ENCODE measurements around the gene OR51E1.

Gene OR51E1

GRCh38 chr11:4626207-4627099, 17.3 kb upstream of the OR51E1 start:
- Histone ChIP-seq H2AFZ (ENCODE audit: low read length) (peak overlapping the region; percentile 6; the same call in 1 of the 2 replicates), H3K4me3 (ENCODE audit: low read length, poor library complexity, severe bottlenecking) (no peak overlapping the region), H4K20me1 (ENCODE audit: insufficient read depth, low read length, poor library complexity, severe bottlenecking) (no peaks in the 10 kb centered on the region), H3K79me2 (ENCODE audit: insufficient read depth, low read length) (no peaks in the 10 kb centered on the region), H3K9me3 (ENCODE audit: insufficient read depth, low read depth, low read length) (no peaks in the 10 kb centered on the region), H3K27me3 (ENCODE audit: insufficient read depth, low read length, poor library complexity, severe bottlenecking) (no peaks in the 10 kb centered on the region), H3K9ac (ENCODE audit: low read depth, low read length, poor library complexity, severe bottlenecking) (no peak overlapping the region), H3K4me1 (ENCODE audit: insufficient read depth, low read length, poor library complexity, severe bottlenecking) (no peaks in the 10 kb centered on the region), H3K4me2 (ENCODE audit: low read depth, low read length, poor library complexity, severe bottlenecking) (no peak overlapping the region), H3K9me2 (replicated peaks; ENCODE audit: low read depth, low read length) (no peaks in the 10 kb centered on the region), H3F3A (ENCODE audit: low read depth) (no peaks in the 10 kb centered on the region), H3K36me3 (ENCODE audit: insufficient read depth, low read length) (no peaks in the 10 kb centered on the region)
- TF ChIP-seq EZH2phosphoT487 (IDR thresholded peaks at IDR 0.05; ENCODE audit: borderline replicate concordance) (no peak), CTCF (conservative IDR thresholded peaks at IDR 0.05; ENCODE audit: low read length) (peak; percentile 90)

- Histone ChIP-seq H3K9ac (ENCODE audit: low read depth, low read length, poor library complexity, severe bottlenecking) (no peak overlapping the region), H3K9me2 (replicated peaks; ENCODE audit: low read depth, low read length) (no peaks in the 10 kb centered on the region), H3K4me2 (ENCODE audit: low read depth, low read length, poor library complexity, severe bottlenecking) (no peak overlapping the region), H3K4me1 (ENCODE audit: insufficient read depth, low read length, poor library complexity, severe bottlenecking) (no peaks in the 10 kb centered on the region), H3K36me3 (ENCODE audit: insufficient read depth, low read length) (no peaks in the 10 kb centered on the region), H3K27me3 (ENCODE audit: insufficient read depth, low read length, poor library complexity, severe bottlenecking) (no peaks in the 10 kb centered on the region), H3K79me2 (ENCODE audit: insufficient read depth, low read length) (no peaks in the 10 kb centered on the region), H3F3A (ENCODE audit: low read depth) (no peaks in the 10 kb centered on the region), H3K4me3 (ENCODE audit: low read length, poor library complexity, severe bottlenecking) (no peak overlapping the region), H2AFZ (ENCODE audit: low read length) (peak overlapping the region; percentile 47; the same call in 1 of the 2 replicates), H3K9me3 (ENCODE audit: insufficient read depth, low read depth, low read length) (no peaks in the 10 kb centered on the region), H4K20me1 (ENCODE audit: insufficient read depth, low read length, poor library complexity, severe bottlenecking) (no peaks in the 10 kb centered on the region)
- TF ChIP-seq EZH2phosphoT487 (IDR thresholded peaks at IDR 0.05; ENCODE audit: borderline replicate concordance), result no peak
- no peak for TF ChIP-seq CTCF (conservative IDR thresholded peaks at IDR 0.05; ENCODE audit: low read length)
Observed at GRCh38 chr11:4636136-4636535, 7.6 kb upstream of the OR51E1 start.

- Histone ChIP-seq H3F3A (ENCODE audit: low read depth) (no peaks in the 10 kb centered on the region), H3K79me2 (ENCODE audit: insufficient read depth, low read length) (no peaks in the 10 kb centered on the region), H3K4me2 (ENCODE audit: low read depth, low read length, poor library complexity, severe bottlenecking) (peak within 1 kb of the TSS; percentile 34), H3K9ac (ENCODE audit: low read depth, low read length, poor library complexity, severe bottlenecking) (no peak within 1 kb of the TSS), H3K27me3 (ENCODE audit: insufficient read depth, low read length, poor library complexity, severe bottlenecking) (no peaks in the 10 kb centered on the region), H3K36me3 (ENCODE audit: insufficient read depth, low read length) (no peaks in the 10 kb centered on the region), H2AFZ (ENCODE audit: low read length) (peak within 1 kb of the TSS; percentile 68), H3K9me2 (replicated peaks; ENCODE audit: low read depth, low read length) (no peaks in the 10 kb centered on the region), H3K4me3 (ENCODE audit: low read length, poor library complexity, severe bottlenecking) (no peak within 1 kb of the TSS), H3K9me3 (ENCODE audit: insufficient read depth, low read depth, low read length) (no peaks in the 10 kb centered on the region), H3K4me1 (ENCODE audit: insufficient read depth, low read length, poor library complexity, severe bottlenecking) (no peaks in the 10 kb centered on the region), H4K20me1 (ENCODE audit: insufficient read depth, low read length, poor library complexity, severe bottlenecking) (no peaks in the 10 kb centered on the region)
- TF ChIP-seq EZH2phosphoT487 (IDR thresholded peaks at IDR 0.05; ENCODE audit: borderline replicate concordance), result no peak
- peak; percentile 92 for TF ChIP-seq CTCF (conservative IDR thresholded peaks at IDR 0.05; ENCODE audit: low read length)
Observed at GRCh38 chr11:4636962-4637661, 6.7 kb upstream of the OR51E1 start, which contains the start of gene OR51D1. TSS of gene OR51D1 (plus strand) at chr11:4637477. CDS start at chr11:4639791, 2,314 bp downstream.

All from Loucy (cell line).